Measurements from ENCODE around the gene TMBIM6.

DNA sequence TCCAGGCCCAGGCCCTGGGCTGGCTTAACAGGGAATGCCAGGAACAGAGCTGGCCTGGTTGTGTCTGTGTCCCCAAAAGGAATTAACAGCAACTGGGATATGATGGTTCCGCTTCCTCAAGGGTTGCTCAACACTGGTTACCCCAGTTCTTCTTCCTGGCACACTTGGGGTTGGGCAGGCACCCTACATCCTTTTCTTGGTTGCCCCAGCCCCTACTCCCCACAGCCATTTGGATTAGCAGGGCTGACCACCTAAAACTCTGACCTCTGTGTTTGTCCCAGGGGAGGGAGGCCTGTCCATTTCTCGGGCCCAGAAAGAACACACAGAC, 56.1 kb downstream of the TMBIM6 start:
- TF ChIP-seq TAF1 (IDR thresholded peaks at IDR 0.05; ENCODE audit: borderline replicate concordance, low read depth, low read length) (no peak), POLR2A (IDR thresholded peaks at IDR 0.05; ENCODE audit: low read depth, low read length) (no peak), POLR2AphosphoS5 (IDR thresholded peaks at IDR 0.05; ENCODE audit: low read depth, low read length) (no peak)

Data from GM12892 (cell line).